ENCODE results near the gene PFN3.

DNA sequence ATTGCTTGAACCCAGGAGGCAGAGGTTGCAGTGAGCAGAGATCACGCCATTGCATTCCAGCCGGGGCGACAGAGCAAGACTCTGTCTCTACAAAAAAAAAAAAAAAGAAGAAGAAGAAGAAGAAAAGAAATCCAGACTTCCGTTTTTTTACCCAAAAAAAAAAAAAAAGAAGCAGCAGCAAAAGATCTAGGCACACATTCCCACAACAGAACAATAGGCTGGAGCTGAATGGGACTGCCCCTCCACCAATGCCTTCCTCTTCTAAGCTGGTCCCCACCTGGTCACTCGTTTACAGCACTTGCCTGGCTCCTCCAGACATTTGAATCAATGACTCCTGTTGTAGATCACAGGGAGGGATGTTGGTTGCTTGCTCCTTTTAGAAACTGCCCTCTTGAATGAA is 47.4 kb downstream of the PFN3 start:
- TF ChIP-seq, protein P1, sequence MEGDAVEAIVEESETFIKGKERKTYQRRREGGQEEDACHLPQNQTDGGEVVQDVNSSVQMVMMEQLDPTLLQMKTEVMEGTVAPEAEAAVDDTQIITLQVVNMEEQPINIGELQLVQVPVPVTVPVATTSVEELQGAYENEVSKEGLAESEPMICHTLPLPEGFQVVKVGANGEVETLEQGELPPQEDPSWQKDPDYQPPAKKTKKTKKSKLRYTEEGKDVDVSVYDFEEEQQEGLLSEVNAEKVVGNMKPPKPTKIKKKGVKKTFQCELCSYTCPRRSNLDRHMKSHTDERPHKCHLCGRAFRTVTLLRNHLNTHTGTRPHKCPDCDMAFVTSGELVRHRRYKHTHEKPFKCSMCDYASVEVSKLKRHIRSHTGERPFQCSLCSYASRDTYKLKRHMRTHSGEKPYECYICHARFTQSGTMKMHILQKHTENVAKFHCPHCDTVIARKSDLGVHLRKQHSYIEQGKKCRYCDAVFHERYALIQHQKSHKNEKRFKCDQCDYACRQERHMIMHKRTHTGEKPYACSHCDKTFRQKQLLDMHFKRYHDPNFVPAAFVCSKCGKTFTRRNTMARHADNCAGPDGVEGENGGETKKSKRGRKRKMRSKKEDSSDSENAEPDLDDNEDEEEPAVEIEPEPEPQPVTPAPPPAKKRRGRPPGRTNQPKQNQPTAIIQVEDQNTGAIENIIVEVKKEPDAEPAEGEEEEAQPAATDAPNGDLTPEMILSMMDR (IDR thresholded peaks at IDR 0.05) = no peak
- no peak for TF ChIP-seq POLR2A (IDR thresholded peaks at IDR 0.05)
- no peak for TF ChIP-seq POLR2AphosphoS5 (IDR thresholded peaks at IDR 0.05; ENCODE audit: insufficient read depth in 1 of 2, low read depth in 1 of 2)

Data from vagina (tissue), 2 donors.